NCI-H187 treated with DMSO at 0.1 percent for 48 hours (cell line): ENCODE data around the gene MAP1LC3B.
"Not testable (repeated sequence)": the region's sequence is repeated elsewhere in the genome, so short reads cannot be mapped to it uniquely, and the experiment has no call there.

Experiments used
- DNase-seq: peaks from one replicate; lab custom pipeline; 2025; lab: John Stamatoyannopoulos, UW

The MAP1LC3B gene

GRCh38 chr16:87360862-87361610 lies 31.1 kb upstream of the MAP1LC3B start:
- no peak for DNase-seq

GRCh38 chr16:87361916-87362619 lies 30.1 kb upstream of the MAP1LC3B start:
- DNase-seq: no peak

GRCh38 chr16:87362828-87363559 lies 29.1 kb upstream of the MAP1LC3B start:
- DNase-seq: not testable (repeated sequence)

GRCh38 chr16:87363771-87364455 lies 28.2 kb upstream of the MAP1LC3B start:
- DNase-seq: no peak

GRCh38 chr16:87365021-87365713 lies 27.0 kb upstream of the MAP1LC3B start:
- DNase-seq: no peak

- DNase-seq: no peak
Observed at GRCh38 chr16:87366288-87366687, 25.8 kb upstream of the MAP1LC3B start.

- no peak for DNase-seq
Observed at GRCh38 chr16:87366930-87367329, 25.2 kb upstream of the MAP1LC3B start.

- DNase-seq: no peak
Observed at GRCh38 chr16:87367529-87367928, 24.6 kb upstream of the MAP1LC3B start.

- no peak for DNase-seq
Observed at GRCh38 chr16:87368029-87368770, 23.9 kb upstream of the MAP1LC3B start.

GRCh38 chr16:87369117-87369765 lies 22.9 kb upstream of the MAP1LC3B start:
- no peak for DNase-seq

GRCh38 chr16:87369796-87370719 lies 22.1 kb upstream of the MAP1LC3B start:
- DNase-seq: no peak

GRCh38 chr16:87371261-87371866 lies 20.8 kb upstream of the MAP1LC3B start:
- no peak for DNase-seq

- DNase-seq: no peak
Observed at GRCh38 chr16:87372305-87372704, 19.8 kb upstream of the MAP1LC3B start.

- DNase-seq: no peak
Observed at GRCh38 chr16:87374313-87374712, 17.8 kb upstream of the MAP1LC3B start.

- DNase-seq: no peak
Observed at GRCh38 chr16:87375426-87376135, 16.6 kb upstream of the MAP1LC3B start.

- DNase-seq: no peak
Observed at GRCh38 chr16:87376660-87377059, 15.5 kb upstream of the MAP1LC3B start.

GRCh38 chr16:87379312-87379752 lies 12.8 kb upstream of the MAP1LC3B start:
- not testable (repeated sequence) for DNase-seq

- no peak for DNase-seq
Observed at GRCh38 chr16:87380403-87380802, 11.7 kb upstream of the MAP1LC3B start.
